ENCODE measurements around the gene ATP2C2.

GRCh38 chr16:84355149-84355548 lies 13.2 kb upstream of the ATP2C2 start:
- TF ChIP-seq POLR2A (IDR thresholded peaks at IDR 0.05): no peak
- TF ChIP-seq POLR2AphosphoS5 (IDR thresholded peaks at IDR 0.05): no peak
- TF ChIP-seq, protein P1, sequence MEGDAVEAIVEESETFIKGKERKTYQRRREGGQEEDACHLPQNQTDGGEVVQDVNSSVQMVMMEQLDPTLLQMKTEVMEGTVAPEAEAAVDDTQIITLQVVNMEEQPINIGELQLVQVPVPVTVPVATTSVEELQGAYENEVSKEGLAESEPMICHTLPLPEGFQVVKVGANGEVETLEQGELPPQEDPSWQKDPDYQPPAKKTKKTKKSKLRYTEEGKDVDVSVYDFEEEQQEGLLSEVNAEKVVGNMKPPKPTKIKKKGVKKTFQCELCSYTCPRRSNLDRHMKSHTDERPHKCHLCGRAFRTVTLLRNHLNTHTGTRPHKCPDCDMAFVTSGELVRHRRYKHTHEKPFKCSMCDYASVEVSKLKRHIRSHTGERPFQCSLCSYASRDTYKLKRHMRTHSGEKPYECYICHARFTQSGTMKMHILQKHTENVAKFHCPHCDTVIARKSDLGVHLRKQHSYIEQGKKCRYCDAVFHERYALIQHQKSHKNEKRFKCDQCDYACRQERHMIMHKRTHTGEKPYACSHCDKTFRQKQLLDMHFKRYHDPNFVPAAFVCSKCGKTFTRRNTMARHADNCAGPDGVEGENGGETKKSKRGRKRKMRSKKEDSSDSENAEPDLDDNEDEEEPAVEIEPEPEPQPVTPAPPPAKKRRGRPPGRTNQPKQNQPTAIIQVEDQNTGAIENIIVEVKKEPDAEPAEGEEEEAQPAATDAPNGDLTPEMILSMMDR (IDR thresholded peaks at IDR 0.05): no peak
- no peak for TF ChIP-seq EP300 (IDR thresholded peaks at IDR 0.05)
